Measurements from ENCODE around the gene LRRK1.

LRRK1 gene

DNA sequence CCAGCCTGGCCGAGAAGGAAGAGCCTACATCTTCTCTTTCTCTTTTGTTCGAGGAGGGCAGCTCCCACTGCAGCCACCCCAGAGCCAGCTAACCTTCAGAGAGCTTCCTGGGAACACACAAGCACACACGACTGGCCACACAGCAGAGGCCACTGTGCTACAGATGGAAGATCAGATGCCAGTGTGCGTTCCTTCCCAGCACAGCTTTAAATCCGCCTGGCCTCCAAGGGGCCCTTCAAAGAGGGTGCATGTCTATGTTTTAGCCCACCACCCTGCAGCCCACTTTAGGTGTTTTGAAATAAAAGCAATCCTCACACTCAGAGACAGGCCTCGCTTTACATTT, 27.2 kb upstream of the LRRK1 start:
- DNase-seq (ENCODE audit: low read depth): no peak

DNA sequence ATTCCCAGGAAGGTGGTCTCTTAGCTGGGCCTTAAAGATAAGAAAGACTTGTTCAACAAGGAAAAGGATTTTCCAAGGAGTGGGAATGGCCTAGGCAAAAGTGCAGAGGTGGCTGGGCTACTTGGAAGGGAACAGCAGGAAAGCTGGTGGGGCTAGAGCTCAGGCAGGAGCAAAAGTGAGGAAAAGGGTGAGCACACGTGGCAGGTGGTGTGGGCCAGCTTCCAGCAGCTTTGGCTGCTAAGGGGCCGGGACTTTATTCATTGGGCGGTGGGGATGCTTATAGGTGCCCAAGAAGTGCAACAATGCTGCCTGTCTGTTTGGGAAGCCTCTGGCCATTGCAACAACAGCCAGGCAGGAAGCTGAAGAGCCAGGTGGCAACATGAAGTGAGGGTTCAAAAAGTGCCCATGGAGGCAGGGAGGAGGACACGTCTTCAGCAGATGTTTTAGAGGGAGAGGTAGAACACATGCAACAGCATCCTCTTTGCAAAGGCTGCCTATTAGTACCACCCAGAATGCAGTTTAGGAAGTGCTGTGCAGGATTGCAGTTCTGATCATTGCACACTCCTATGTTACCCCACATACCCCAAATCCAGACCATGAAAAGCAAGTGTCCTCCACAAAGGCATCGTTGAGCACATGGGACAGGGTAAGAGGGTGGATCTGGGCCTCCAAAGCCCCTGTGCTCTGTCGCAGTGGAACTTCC, 25.7 kb upstream of the LRRK1 start:
- no peak for DNase-seq (ENCODE audit: low read depth)

DNA sequence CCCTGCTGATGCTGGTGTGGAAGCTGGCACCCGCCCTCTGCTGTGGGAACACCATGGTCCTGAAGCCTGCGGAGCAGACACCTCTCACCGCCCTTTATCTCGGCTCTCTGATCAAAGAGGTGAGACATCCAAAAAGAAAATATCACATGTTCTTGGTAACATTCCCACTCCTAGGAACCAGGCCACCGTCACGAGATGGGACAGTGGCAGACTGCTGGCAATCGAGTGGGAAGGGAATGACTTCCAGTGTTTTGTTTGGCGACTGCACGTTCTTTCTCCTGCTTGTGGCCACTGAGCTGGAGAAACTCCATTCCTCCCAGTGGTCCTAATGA, 25.2 kb upstream of the LRRK1 start:
- no peak for DNase-seq (ENCODE audit: low read depth)

DNA sequence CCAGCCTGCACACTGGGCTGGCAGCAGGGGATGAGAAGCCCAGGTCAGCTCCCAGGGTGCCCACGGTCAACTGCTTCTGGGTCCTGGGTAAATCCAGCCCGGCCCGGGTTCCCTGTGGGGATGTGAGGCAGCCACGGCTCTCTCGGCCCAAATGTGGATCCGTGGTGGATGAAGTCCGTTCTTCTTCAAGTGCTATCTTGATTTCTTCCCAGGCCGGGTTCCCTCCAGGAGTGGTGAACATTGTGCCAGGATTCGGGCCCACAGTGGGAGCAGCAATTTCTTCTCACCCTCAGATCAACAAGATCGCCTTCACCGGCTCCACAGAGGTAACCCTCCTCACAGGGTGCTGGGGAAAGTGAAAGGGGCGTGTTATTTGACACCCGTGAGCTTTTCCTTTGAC, 23.4 kb upstream of the LRRK1 start:
- DNase-seq (ENCODE audit: low read depth): no peak

DNA sequence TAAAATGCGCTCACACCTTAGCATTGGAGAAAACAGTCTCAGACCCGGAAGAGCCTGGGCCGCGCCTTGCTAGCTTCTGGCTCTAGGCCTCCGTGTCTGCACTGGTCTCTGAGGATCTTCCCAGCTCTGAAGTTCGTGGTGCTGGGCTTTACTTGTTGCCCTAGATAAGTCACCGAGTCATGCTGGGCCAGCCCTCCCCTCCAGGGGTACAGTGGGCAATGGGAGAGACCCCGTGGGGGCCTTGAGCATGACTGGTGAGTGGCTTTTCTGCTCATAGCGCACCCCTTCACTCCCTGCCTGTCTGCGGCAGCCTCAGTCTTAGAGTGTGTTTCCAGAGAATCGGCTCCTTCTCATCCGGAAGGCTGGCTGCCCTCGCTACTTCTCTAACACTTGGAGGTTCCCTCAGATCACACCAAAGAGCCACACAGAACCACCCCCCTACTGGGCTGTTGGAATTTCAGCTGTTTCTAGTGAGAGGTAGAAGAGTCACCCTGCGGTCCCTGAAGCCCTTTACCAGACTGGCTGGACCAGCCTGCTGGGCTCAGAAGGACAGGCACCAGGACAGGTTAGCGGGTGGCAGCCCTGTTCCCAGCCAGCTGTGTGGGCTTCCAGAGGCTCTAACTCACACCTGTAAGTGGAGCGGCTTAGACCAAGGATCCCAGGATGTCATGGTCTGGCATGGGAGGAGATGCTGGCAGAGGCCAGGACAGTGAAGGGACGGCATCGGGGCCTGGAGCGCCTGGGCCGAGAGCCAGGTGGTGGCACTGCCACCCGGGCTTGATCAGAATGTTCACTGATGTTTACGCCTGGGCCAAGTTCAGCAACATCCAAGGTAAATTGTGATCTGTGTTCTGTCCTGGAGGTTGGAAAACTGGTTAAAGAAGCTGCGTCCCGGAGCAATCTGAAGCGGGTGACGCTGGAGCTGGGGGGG, 21.7 kb upstream of the LRRK1 start:
- no peak for DNase-seq (ENCODE audit: low read depth)

DNA sequence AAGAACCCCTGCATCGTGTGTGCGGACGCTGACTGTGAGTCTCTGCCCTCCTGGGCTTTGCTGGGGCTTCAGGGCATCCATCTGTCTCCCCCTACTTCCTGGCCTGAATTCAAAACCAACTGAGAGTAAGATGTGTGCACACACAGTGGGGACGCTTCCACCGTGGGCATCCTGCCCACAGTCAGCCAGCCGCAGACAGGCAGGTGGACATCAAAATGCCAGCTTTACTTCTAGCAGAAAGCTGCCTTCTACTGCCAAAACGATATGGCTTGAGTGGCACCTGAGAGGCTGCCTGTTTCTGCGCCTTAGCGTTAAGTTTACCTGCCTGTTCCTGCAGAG, 21.0 kb upstream of the LRRK1 start:
- no peak for DNase-seq (ENCODE audit: low read depth)

DNA sequence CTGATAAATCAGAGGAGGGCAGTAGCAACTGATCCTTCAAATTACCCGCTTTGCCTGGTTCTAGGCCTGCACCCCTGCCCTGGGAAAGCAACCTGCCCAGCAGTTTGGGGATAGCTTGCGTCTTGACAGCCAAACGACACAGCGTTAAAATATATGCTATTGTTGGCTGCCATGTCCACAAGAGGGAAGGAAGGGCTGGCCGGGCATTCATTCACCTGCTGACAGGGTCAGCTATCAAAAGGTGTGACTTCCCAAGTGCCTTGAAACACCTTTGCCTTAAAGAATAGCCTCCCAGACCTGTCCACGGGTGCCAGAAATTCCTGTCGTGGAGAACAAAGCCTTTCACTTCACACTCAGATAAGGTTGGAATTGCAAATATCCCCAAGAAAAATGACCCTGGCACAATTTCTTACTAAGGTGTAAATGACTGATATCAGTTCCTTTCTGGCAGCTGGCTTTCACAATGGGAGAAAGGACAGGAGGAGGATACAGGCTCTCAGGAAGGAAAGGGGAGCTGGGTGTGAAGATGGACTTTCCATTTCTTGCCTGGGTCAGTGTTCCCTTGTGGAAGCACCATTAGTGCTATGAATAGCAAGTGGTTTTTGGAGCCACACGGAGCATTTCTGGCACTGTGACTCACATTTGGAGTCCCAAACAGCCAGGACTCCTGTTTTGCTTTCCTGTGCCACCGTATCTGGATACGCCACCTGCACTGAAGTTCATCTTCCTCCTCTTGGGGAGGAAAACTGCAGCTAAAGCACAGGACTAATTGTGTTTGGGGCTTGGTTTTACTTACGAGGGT, 20.3 kb upstream of the LRRK1 start:
- no peak for DNase-seq (ENCODE audit: low read depth)

DNA sequence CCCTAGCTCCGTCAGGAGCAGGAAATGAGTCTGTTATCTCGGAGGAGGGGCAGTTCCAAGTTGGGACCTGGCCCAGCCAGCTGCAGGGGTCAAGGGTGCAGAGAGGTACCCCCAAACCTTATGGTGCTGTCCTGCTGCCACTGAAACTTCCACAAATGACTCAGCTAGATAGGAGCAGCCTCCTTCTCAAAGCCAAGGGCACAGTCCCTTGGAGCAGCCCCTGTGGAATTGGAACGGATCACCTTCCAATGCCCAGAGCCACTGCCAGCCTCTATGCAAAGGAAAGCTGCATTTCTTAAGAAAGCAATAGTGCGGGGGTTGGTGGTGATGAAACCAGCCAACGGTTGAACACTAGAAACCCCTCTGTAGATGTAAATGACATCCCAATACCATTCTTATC, 19.6 kb upstream of the LRRK1 start:
- DNase-seq (ENCODE audit: low read depth): no peak

DNA sequence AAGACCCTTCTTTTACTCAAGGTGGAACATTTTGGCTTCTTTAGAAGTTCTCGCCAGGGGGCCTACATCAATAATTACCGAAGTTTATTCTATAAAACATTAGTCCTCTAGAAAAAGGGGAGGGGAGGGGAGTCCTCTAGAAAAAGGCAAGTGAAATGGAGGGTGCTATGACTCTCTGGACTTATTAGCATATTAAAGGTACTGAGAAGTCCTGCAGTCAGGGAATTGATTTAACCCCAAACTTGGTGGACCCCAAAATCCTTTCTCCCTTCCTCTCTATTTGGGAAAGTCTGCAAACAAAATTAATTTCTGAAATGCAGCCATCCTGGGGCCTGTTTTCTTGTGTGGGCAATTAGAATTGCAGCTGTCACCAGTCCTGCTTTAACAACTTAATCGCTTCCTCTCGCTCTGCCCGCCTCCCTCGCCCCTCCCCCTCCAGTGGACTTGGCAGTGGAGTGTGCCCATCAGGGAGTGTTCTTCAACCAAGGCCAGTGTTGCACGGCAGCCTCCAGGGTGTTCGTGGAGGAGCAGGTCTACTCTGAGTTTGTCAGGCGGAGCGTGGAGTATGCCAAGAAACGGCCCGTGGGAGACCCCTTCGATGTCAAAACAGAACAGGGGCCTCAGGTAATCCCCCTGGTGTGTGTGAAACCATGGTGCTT, 18.9 kb upstream of the LRRK1 start:
- DNase-seq (ENCODE audit: low read depth): no peak

DNA sequence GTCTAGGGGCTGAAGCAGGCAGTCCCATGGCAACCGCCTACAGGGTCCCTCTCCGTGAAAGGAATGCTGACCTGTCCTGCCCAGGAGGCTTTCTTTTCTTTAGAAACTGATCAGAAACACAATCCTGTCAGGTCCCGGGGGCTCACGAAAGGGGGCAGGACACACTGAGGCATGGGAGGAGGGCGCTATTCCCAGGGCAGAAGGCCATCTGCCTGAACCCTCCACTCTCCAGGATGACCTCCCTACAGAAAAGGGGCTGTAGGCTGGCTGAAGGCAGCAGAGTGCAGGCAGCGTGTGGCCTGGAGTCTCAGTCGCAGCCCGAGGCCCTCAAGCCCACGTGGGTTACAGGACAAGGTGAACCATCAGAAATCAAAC, 18.4 kb upstream of the LRRK1 start:
- DNase-seq (ENCODE audit: low read depth): no peak

DNA sequence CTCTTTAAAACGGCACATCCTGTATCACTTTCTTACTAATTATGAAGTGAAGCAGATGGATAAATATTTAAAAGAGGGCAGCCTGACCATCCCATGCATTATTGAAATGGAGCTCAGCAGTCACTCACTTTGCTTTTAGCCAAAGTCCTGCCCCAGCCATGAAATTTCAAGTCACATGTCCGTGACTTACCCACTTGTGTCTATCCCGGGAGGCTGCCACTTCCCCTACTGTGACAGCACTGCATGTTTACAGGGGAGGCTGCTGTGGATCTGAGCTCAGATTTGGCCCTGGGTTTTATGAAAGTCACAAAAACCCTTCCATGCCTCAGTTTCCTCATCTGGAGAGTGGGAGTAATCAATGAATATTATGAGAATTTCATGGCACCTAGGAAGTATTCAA, 17.9 kb upstream of the LRRK1 start:
- DNase-seq (ENCODE audit: low read depth): no peak

DNA sequence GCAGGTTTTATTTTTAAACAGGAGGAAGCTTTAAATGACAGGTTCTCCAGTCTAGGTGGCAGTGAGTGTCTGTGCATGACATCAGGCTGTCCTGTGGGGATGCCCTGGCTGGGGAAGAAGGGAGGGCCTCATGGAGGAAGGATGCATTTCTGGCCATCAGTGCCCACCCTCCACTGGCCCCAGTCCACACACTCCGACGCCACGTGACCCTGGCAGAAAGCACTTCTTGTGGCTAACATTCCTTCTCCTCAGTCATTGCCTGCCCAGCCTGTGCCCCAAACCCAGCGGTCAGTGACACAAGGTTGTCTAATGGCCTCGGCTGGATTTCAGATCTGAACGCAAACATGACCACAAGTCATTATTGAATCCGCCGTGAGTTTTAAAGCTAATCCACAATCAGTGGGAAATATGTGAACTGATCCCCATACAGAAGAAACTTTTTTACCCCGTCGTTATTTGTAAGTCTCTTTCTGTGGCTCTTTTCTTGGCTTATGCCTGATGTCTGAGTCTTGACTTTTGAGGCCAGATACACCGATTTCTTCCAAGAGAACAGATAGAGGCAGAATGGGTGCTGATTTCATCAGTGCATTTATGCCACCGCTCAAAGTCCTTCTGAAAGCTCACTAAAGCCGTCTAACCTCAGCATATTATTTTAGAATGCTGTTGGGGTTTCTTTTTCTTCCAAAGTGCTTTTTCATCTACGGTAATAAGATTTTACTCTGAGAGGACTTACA, 17.3 kb upstream of the LRRK1 start:
- no peak for DNase-seq (ENCODE audit: low read depth)

DNA sequence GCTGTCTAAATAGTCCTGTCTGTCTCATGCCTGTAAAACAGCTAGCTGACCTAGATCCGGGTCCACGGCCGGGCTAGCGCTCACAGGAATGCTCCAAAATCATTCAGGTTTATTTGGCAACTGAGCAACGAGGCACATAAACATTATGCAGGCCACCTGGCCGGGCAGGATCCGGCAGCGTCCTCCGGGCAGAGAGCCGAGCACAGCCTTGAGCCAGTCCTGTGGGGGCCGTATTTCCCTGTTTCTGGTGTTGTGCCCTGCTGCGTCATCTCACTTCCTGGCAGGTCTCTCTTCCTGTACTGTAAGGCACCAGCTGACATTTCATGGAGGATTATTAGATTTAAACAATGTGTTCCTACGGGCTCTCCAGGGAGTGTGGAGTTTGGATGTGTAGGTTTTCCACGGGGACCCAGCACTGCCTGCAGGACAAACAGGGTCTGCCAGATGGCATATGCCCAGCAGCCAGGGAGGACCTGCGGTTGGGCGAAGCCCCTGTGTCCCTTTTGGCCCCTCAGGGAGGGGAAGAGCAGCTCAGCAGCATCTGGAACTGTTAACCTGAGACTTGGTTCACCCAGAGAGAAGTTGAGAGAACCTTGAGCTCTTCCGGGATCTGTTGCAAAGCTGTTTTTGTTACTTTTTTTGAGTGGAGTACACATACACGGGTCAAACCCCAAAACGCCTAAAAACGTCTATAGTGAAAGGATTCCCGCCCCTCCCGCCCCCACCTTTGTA, 16.6 kb upstream of the LRRK1 start:
- no peak for DNase-seq (ENCODE audit: low read depth)

DNA sequence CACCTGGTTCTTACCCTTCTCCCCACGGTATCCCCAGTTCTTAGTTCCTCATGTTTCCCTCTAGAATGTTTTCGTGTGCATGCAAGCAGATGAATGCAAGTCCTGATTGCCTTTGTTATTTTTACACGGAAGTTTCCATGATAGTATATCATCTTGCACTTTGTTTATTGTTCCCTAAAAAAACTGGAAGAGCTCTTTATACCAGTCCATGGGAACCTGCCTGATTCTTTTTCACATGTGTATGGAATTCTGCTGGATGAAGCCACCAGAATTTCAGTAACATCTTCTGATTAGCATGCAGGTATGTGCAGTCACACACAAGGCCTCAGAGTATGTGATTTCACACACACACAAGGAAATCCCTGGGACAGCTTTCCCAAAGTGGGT, 16.0 kb upstream of the LRRK1 start:
- DNase-seq (ENCODE audit: low read depth): no peak

DNA sequence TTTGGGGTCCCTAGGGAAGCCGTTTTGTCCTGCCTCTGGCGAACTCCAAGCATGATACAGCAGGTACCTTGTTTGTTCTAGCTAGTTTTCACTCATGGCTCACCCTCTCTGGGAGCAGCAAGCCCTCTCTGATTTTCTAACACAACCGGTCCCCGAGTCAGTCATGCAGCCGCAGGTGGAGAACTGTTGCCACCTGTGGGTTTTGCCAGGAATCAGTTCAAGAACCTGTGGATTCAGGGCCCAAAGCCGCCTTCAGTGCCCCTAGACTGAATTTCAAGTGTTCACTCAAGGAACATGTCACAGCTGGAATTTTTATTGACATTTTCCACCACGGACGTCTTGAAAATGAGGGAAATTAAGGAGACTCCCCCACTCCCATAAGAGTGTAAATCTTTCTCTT, 13.3 kb upstream of the LRRK1 start:
- DNase-seq (ENCODE audit: low read depth): no peak

DNA sequence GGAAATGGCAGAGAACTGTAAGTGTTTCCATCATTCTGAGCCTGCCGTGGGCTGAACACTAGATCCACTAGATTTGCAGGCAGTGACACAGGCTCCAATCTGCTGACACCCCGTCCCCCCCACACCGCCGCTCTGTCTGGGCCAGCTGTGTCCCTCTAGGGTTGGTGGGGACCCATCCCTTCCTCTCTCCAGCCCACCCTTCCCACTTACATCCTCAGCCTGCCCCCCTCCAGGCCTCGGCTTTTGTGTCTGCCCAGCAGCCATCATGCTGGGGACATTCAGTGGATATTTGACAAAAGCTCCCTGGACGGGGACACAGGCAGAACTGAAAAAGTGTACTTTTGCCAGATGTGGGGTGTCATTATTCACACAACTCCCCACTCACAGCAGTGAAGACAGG, 10.7 kb upstream of the LRRK1 start:
- DNase-seq (ENCODE audit: low read depth): no peak

DNA sequence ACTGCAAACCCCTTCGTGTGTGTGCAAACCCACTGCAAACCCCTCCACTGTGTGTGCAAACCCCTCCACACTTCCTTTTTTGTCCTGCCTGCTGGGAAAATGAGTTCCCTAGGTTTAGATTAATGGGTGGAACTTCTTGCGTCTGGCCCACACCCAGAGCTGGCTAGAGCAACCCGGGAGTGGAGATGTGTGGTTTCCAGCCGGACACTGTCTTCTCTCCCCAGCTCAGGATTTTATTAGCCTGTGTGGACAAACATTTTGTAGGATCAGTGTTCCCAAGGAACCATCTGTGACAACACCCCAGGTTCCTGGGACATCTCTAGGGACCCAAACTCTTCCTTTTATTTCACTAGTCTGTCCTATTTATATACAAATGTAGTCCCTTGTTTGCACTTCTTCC, 9.6 kb upstream of the LRRK1 start:
- DNase-seq (ENCODE audit: low read depth): no peak

DNA sequence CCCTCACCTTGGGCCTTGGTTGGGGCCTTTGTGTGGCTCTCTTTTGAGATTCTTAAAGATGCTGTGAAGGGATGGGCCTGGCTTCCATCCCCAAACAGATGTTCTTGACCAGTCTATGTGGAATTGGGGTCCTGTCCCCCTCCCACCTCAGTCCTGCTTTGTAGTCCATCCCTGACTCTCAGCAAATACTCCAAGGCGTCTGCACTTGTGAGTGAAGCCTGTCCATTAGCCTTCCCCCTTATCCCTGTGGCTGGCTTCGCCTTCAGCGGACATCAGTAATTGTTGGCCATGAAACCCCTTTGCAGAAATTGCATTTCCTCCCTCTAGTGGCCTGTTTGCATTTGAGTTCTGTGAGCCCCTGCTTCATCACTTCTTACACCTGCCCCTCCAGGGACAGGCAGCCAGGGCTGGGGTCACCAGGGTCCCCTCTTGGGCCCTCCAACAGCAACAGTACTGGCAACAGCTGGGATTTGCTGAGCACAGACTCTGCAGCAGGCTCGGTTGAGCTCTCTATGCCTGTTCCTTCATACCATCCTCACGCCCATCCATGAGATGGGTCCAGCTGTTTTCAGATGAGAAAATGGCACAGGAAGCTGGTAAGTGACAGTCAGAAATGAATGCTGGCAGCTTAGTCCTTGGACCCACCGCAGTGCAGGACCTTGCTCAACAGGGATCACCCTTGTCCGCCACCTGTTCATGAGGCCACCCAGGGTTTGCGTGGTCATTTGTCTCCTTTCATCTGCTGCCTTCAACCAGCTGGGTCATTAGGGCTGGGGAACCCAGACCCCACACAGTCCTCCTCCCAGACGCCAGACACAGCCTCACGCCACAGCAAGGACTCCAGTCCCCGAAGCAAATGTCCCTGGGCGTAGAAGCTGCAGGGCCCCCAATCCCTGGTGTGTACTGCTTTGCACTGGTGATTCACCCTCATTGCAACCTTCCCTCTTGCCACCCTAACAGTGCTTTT, 8.9 kb upstream of the LRRK1 start:
- no peak for DNase-seq (ENCODE audit: low read depth)

DNA sequence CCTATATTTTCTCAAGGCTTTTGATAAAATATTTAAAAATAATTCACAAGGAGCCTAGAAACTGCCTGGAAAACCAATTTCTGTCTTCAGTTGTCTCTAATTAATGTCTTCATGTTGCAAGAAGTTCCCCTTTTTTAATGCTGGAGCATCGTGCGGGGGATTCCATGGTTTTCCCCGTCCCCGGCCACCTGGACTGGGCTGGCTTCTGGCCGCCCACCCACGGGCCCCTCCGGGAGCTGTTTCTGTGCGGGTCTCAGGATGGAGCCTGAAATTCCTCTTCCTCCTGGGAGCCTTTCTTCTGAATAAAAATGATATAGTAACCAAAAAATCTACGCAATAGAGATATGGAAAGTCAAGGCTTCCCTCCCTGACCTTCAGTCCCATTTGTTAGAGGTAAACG, 8.1 kb upstream of the LRRK1 start:
- no peak for DNase-seq (ENCODE audit: low read depth)

DNA sequence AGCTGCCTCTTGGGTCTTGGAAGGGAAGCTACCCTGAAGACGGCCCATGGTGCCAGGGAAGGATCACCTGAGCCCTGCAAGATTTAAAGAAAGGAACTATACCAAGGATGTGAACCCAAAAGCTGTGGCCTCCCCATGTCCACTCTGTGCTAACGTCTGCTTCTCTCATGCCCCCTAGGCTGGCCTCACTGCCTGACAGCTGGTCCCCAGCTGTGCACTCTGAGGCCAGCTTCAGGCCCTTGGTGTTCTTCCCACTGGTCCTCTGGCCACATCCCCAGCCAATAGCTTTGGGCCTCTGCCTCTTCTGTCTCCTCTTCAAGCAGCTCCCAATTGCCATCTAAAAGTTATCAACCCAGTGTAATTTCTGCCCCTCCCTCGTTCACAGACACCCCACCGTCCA, 5.2 kb upstream of the LRRK1 start:
- DNase-seq (ENCODE audit: low read depth): no peak

All from T-helper 22 cell (primary cell).